ENCODE results near the gene ITPK1.

ITPK1 gene

GRCh38 chr14:93057586-93058280 lies 58.0 kb downstream of the ITPK1 start:
- DNase-seq, result no peak

DNA sequence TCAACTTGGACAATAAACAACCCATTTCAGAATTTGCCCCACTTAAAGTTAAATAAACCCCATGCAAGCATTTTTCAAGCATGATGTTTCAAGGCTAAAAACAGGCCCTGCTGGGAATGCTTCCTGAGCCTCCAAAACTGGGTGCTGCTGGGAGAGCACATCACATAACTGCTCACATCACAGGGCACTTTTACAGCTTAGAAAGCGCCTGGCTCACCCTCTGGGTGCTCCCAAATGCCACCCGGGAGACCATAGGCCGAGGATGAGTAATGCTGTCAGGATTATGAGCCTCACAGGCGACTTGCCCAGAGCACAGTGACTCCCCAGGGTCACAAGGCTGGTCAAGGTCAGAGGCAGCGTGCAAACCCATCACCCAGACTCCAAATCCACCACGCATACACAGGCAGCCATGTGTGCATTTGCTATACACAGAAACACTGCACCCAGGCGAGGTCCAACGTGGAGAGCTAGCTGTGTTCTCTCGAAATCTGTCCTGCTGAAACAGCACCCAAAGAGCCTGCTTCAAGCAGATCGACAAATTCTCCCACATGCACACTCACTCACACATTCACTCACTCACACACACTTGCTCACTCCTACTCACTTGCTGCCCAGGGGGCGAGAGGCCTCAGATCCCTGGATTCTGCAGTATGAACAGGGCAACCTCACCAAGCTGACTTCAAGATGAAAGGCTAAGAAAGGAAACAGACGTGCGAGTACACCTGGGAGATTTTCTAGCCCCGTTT lies 58.7 kb downstream of the ITPK1 start:
- no peak for DNase-seq

- DNase-seq, result no peak
These were observed 59.4 kb downstream of the ITPK1 start for GRCh38 chr14:93056166-93056839.

DNA sequence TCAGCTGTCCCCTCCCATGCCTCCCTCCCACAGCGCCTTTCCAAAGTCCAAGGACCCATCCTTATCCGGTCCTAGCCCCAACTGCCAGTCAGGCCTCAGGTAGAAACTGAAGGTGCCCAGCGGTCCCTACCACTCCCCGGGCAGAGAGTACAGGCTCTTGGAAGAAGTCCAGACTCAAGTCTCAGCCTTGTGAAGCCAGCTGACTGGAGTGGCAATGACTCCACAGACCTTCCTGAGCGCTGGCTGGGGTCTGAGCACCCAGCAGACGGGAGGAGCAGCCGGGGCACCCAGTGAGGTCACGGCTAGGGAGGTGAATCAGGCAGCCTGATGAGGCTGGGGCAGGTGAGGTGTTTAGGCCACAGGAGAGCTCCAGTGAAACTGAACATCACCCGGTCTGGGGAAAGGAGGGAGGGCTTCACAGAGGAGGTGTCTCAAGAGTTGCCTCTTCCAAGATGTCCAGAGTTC lies 60.0 kb downstream of the ITPK1 start:
- DNase-seq, result no peak

- DNase-seq, result no peak
These were observed 60.8 kb downstream of the ITPK1 start for GRCh38 chr14:93054876-93055275.

DNA sequence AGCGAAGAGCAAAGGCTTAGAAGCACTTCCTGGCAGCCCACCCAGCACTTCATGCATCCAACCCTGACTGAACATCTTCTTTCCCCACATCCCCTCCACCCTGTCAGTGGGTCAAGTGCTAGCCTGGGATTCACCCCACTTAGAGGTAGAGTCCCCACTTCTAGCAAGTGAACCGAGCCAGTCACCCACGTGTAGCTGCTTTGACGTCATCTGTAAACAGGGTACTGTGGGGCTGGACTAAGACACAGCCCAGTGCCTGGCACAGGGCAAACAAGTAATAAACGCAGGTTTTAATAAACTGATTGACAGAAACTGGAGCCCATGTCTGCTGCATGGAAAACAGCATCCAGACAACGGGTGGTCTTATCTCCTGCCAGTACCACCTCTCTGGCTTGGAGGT lies 61.7 kb downstream of the ITPK1 start:
- no peak for DNase-seq

- DNase-seq, result no peak
These were observed 63.9 kb downstream of the ITPK1 start for GRCh38 chr14:93051600-93052546.

DNA sequence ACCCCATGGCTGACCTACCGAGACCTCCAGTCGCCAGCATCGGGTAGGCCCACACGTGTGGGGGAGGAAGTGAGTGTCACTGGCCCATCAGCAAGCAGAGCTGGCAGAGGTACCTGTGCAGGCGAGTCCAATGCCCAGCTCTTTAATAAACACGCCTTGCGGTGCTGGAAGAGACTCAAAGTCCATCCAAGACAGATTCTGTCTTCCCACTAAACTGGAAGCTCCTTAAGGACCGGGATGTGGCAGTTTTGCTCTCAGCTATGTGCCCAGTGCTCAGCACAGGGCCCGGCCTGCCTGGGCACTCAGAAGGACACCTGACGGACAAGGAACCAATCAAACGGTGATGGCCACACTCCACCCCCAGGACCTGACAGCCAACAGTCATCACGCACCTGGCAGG lies 65.0 kb downstream of the ITPK1 start:
- no peak for DNase-seq

DNA sequence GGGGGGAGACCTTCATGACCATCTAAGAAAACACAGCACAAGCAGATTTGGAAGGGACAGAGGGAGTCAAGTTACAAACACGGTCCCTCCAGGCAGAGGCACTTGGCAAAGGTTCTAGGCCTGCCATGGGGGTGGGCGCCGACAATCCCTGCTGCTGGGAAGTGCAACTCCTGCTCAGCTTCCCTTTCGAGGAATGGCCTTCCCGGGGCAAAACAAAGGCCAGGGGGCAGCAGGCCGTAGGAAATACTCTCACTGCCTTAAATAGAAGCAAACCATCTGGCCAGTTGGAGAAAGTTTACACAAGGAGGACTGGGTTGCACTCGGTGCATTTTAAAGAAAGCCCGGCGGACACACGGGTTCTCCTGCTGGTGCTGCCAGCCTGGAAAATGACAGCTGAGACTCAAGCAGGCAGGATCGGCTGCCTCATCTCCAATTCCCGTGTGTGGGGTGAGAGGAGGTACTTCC lies 65.8 kb downstream of the ITPK1 start:
- no peak for DNase-seq

DNA sequence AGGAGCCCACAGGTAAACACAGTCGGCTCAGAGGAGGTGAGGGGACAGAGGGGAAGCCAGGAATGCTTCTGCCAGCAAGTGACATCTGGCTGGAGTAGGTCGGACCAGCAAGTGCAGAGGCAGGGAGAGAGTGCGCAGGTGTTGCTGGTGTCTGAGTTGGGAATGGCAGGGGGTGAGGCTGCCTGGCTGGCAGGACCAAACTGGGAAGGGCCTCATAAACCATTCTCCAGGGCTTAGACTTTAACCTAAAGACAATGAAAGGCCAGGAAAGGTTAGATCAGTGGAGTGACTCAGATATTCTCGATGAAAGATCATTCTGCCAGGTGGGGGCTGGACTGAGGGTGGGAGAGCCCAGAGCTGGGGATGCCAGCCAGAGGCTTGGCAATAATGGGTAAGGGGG lies 66.4 kb downstream of the ITPK1 start:
- no peak for DNase-seq

- no peak for DNase-seq
These were observed 66.9 kb downstream of the ITPK1 start for GRCh38 chr14:93048843-93049242.

GRCh38 chr14:93047661-93048060 lies 68.1 kb downstream of the ITPK1 start:
- no peak for DNase-seq

DNA sequence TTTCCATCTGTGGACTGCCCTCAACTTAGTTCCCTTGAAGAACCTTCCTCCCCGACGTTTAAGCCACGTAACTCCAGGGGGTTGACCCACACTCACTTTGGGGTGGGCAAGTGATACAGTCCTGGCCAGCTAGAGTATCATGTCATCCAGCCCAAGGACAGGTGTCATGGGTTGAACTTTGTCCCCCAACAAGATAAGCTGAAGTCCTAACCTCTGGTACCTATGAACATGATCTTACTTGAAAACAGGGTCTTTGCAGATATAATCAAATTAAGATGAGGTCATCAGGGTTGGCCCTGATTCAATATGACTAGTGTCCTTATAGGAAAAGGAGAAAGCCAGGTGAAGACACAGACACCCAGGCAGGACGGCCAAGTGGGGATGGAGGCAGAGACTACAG lies 68.6 kb downstream of the ITPK1 start:
- no peak for DNase-seq

DNA sequence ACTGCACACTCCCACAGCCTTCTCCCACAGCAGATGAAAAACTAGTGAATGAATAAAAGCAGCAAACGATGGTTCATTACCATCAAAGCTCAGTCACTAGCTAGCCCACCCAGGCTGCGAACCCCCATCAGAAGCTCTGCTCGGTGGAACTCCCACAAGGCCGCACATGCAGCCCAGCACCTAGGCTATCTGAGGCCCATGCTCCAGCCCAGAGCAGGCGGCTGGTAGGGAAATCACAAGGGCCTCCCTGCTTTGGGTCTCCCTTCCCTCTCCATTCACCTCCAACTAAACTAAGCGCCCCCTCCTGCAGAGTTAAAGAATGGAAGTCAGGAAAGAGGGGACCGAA lies 69.0 kb downstream of the ITPK1 start:
- DNase-seq, result no peak

- no peak for DNase-seq
These were observed 69.6 kb downstream of the ITPK1 start for GRCh38 chr14:93045965-93046704.

GRCh38 chr14:93045211-93045674 lies 70.5 kb downstream of the ITPK1 start:
- no peak for DNase-seq

DNA sequence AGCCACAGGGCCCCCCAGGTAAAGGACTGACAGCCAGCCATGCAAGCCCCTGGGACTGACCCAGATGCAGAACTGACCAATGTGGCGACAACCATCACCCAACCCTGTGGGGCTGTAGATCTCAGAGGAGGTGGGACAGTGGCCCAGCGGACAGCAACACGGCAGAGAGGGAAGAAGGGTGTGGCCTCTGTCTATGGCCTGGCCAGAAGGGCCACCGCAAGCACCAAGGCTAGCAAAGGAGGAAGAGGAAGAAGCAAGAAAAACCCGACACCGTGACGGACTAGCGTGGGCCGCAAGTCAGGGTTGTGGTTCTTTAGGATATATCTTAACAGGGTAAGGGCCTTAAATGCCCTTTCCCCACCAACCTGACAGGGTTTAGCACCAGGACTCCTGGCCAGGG lies 71.2 kb downstream of the ITPK1 start:
- DNase-seq, result no peak

GRCh38 chr14:93044121-93044520 lies 71.6 kb downstream of the ITPK1 start:
- DNase-seq, result no peak

DNA sequence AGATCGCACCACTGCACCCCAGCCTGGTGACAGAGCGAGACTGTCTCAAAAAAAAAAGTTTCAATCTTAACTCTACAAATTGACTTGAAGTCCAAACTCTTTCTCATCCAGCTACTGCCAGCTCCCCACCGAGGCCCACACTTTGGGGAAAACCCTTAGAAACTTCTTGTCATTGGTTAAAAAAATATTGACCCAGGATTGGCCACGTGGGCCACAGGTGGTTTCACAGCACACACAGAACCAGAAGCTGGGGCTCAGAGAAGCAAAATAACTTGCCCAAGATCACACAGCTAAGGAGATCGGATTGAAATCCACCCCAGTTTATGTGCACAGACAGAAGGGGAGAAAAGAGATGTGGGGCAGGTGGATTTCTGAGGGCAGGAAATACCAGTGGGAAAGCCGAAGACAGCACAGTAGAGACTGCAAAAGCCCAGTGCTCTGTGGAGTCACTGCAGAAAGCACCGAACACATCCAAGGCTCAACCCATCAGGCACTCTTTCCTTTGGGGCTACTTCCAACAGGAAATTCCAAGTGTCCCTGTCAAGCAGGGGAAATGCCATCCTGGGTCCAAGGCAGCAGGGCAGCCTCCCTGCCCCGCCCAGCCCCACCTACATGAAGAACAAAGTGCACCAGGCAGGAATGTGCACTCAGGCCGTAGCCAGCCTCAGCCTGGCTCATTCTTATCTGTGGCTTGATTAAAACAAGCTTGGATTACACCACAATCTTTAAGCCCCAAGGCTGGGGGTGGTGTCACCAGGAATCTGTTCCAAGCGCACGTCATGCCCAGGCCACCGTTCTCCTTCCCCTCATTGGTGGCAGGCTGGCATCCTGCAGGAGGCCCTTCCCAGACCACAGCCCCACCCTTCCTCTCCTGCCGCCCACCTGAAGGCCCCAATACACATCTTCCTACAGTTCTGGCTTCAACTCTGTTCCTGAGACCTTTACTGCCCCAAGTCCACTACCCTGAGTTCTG lies 72.5 kb downstream of the ITPK1 start:
- DNase-seq, result no peak

GRCh38 chr14:93041830-93042229 lies 73.9 kb downstream of the ITPK1 start:
- no peak for DNase-seq

GRCh38 chr14:93040982-93041381 lies 74.7 kb downstream of the ITPK1 start:
- DNase-seq, result no peak
